ENCODE measurements around the gene ANKRD17. TPM values are rescaled to one million over a fixed set of nuclear protein-coding genes. Genes with fewer than 3 reads are reported as not detected.

ANKRD17 gene
- total RNA-seq, 1 experiment from 2014 or later = 66.8 TPM

- H3K36me3 ChIP-seq (ENCODE audit: control insufficient read depth, insufficient read depth, low read length) = no peaks in the 10 kb centered on the region
- no peak overlapping the region for H3K27ac Mint-ChIP-seq (ENCODE audit: unreplicated experiment)
- TF ChIP-seq, protein P1, sequence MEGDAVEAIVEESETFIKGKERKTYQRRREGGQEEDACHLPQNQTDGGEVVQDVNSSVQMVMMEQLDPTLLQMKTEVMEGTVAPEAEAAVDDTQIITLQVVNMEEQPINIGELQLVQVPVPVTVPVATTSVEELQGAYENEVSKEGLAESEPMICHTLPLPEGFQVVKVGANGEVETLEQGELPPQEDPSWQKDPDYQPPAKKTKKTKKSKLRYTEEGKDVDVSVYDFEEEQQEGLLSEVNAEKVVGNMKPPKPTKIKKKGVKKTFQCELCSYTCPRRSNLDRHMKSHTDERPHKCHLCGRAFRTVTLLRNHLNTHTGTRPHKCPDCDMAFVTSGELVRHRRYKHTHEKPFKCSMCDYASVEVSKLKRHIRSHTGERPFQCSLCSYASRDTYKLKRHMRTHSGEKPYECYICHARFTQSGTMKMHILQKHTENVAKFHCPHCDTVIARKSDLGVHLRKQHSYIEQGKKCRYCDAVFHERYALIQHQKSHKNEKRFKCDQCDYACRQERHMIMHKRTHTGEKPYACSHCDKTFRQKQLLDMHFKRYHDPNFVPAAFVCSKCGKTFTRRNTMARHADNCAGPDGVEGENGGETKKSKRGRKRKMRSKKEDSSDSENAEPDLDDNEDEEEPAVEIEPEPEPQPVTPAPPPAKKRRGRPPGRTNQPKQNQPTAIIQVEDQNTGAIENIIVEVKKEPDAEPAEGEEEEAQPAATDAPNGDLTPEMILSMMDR (IDR thresholded peaks at IDR 0.05; ENCODE audit: insufficient read depth in 1 of 2, low read depth in 1 of 2, low read length in 1 of 2, severe bottlenecking in 1 of 2, unreplicated experiment in 1 of 2) = no peak
- BruUV-seq (replicated peaks) = no TSS peak
- no peak overlapping the region for H3K4me3 Mint-ChIP-seq (ENCODE audit: unreplicated experiment)
- DNase-seq = no peak
- POLR2A ChIA-PET = no interaction called here
- no peaks in the 10 kb centered on the region for H3K9me3 Mint-ChIP-seq (ENCODE audit: unreplicated experiment)
- H3K4me1 ChIP-seq = peaks cover 10% of the 10 kb centered on the region; the same call in 1 of the 2 replicates
- CTCF ChIA-PET = no interaction called here
- H3K36me3 Mint-ChIP-seq (ENCODE audit: insufficient read depth, unreplicated experiment) = peaks cover 28% of the 10 kb centered on the region
- H3K27me3 Mint-ChIP-seq (ENCODE audit: insufficient read depth, unreplicated experiment) = no peaks in the 10 kb centered on the region
- intact Hi-C loops (cut with micrococcal nuclease; ENCODE audit: unreplicated experiment) = no loop called here
- peaks cover 11% of the 10 kb centered on the region for H3K4me1 Mint-ChIP-seq (ENCODE audit: low read depth, unreplicated experiment)
- no peaks in the 10 kb centered on the region for H3K27me3 ChIP-seq (replicated peaks; ENCODE audit: control insufficient read depth, insufficient read depth, low read length)
- no peak overlapping the region for H3K4me3 ChIP-seq (ENCODE audit: low read depth, low read length)
- no peaks in the 10 kb centered on the region for H3K9me3 ChIP-seq
These were observed 149.1 kb downstream of the ANKRD17 start for GRCh38 chr4:73109493-73109892.

DNA sequence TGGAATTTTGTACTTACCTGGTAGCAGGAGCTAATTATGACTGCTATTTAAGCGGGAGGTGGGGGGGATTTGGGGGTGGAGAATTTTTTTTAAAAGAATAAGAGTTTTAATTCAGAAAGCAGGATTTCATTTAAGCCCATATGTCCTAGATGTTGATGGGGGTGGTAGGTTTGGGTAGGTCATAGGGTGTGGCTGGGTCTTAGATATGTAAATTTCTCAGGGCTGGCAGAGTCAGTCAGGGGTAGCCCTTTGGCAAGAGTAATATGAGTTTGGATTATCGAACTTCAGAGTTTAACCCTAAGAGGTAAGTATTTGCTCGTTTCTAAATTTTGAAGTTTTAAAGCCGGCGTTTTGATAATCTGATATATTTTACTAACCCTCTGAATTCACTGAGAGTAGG, 153.9 kb downstream of the ANKRD17 start:
- Mint-ChIP-seq H3K4me1 (ENCODE audit: low read depth, unreplicated experiment) (peaks cover 24% of the 10 kb centered on the region), H3K36me3 (ENCODE audit: insufficient read depth, unreplicated experiment) (peaks cover 39% of the 10 kb centered on the region), H3K27ac (ENCODE audit: unreplicated experiment) (peak overlapping the region; percentile 85), H3K27me3 (ENCODE audit: insufficient read depth, unreplicated experiment) (no peaks in the 10 kb centered on the region), H3K4me3 (ENCODE audit: unreplicated experiment) (peak overlapping the region; percentile 69), H3K9me3 (ENCODE audit: unreplicated experiment) (no peaks in the 10 kb centered on the region)
- intact Hi-C loops (cut with micrococcal nuclease; ENCODE audit: unreplicated experiment) = loop anchor here (2.0 kb wide), 1 partner anchor 36 kb away; the partner anchor contains the start of gene COX18
- ChIA-PET CTCF (interaction anchor here (1.0 kb wide), 1 partner anchor 8 kb away, joined by 4 read pairs; no protein-coding TSS in a partner anchor), POLR2A (interaction anchor here (0.9 to 1.6 kb wide), 2 partner anchors 37 to 154 kb away, joined by 4 to 15 read pairs; partner anchors contain the start of gene ANKRD17)
- peak overlapping the region; percentile 20 for H3K4me3 ChIP-seq (ENCODE audit: low read depth, low read length)
- H3K9me3 ChIP-seq = no peaks in the 10 kb centered on the region
- H3K4me1 ChIP-seq = peaks cover 20% of the 10 kb centered on the region
- H3K36me3 ChIP-seq (ENCODE audit: control insufficient read depth, insufficient read depth, low read length) = no peaks in the 10 kb centered on the region
- TF ChIP-seq, protein P1 (IDR thresholded peaks at IDR 0.05; ENCODE audit: insufficient read depth in 1 of 2, low read depth in 1 of 2, low read length in 1 of 2, severe bottlenecking in 1 of 2, unreplicated experiment in 1 of 2) = no peak
- H3K27me3 ChIP-seq (replicated peaks; ENCODE audit: control insufficient read depth, insufficient read depth, low read length) = no peaks in the 10 kb centered on the region
- BruUV-seq (replicated peaks) = no TSS peak
- DNase-seq = no peak

DNA sequence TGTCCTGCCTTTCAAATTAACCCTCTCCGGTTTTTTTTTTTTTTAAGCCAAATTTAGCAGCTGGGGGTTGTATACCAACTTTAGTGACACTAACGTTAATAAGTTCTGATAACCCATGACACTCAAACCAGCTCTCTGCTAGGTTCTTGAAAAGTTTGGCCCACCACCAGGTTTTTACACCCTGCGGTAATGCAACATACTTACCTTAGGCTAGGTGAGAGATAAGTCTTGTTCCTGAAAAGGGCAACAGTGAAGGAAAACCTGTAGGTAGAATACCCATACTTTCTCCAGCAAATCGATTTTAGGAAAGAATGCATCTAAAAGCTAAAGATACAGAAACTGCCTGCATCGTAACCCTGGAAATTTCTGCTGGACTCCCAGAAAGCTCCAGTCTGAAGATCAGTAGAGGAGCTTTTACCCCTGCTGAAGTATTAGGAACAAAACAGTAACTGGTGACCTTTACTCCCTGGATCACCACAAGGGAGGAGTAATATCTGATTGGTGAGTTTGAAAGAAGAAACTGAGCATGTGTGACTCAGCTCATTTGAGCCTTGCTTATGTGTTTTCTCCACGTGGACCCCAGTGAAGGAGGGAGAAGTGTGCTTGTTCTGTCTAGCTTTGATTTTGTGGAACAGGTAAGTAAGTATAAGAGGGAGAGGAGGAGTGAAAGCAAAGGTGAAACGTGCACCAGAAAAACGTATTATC, 154.6 kb downstream of the ANKRD17 start:
- Histone ChIP-seq H3K36me3 (ENCODE audit: control insufficient read depth, insufficient read depth, low read length) (peaks cover 2% of the 10 kb centered on the region; the same call in 1 of the 2 replicates), H3K4me1 (peaks cover 20% of the 10 kb centered on the region), H3K27me3 (replicated peaks; ENCODE audit: control insufficient read depth, insufficient read depth, low read length) (no peaks in the 10 kb centered on the region), H3K9me3 (no peaks in the 10 kb centered on the region), H3K4me3 (ENCODE audit: low read depth, low read length) (peak overlapping the region; percentile 29)
- DNase-seq = peak; percentile 58 to 60
- ChIA-PET CTCF (interaction anchor here (1.0 to 1.1 kb wide), 2 partner anchors 9 to 153 kb away, joined by 4 to 5 read pairs; no protein-coding TSS in a partner anchor), POLR2A (interaction anchor here (0.5 to 1.6 kb wide), 4 partner anchors 34 to 458 kb away, joined by 3 to 15 read pairs (median 4); partner anchors contain the start of gene ANKRD17)
- intact Hi-C loops (cut with micrococcal nuclease; ENCODE audit: unreplicated experiment) = loop anchor here (2.0 kb wide), 1 partner anchor 35 kb away; the partner anchor contains the start of gene COX18
- Mint-ChIP-seq H3K27me3 (ENCODE audit: insufficient read depth, unreplicated experiment) (no peaks in the 10 kb centered on the region), H3K27ac (ENCODE audit: unreplicated experiment) (peak overlapping the region; percentile 85), H3K4me3 (ENCODE audit: unreplicated experiment) (peak overlapping the region; percentile 69), H3K36me3 (ENCODE audit: insufficient read depth, unreplicated experiment) (peaks cover 47% of the 10 kb centered on the region), H3K4me1 (ENCODE audit: low read depth, unreplicated experiment) (peaks cover 24% of the 10 kb centered on the region), H3K9me3 (ENCODE audit: unreplicated experiment) (no peaks in the 10 kb centered on the region)
- no TSS peak for BruUV-seq (replicated peaks)
- TF ChIP-seq, protein P1 (IDR thresholded peaks at IDR 0.05; ENCODE audit: insufficient read depth in 1 of 2, low read depth in 1 of 2, low read length in 1 of 2, severe bottlenecking in 1 of 2, unreplicated experiment in 1 of 2) = no peak

Measured in Caco-2 (cell line).